Adrenal gland (tissue), 5 donors: ENCODE data around the gene TBCK.

Experiments used
- CTCF ChIP-seq, 6 experiments: fragments of 450-650 bp in 4 of 6; fragments of 200-600 bp in 2 of 6; sonication (generic) in 1 of 6; IDR thresholded peaks; 1 replicate in 5 of 6; 2 replicates in 1 of 6; pipeline versions ENCODE4 v1.5.1 to v1.8.0; 2016 to 2021; ENCODE audit warnings: antibody characterized with exemption in 6 of 6, mild to moderate bottlenecking in 2 of 6, moderate library complexity in 1 of 6
- POLR2A ChIP-seq, 2 donors: fragments of 450-650 bp; IDR thresholded peaks; one replicate each; pipeline ENCODE4 v1.6.1; 2017; ENCODE audit warnings: antibody characterized with exemption in 2 of 2, mild to moderate bottlenecking in 2 of 2, moderate library complexity in 1 of 2
- donor health status: DM: no; HTN: no; CAD: no.

DNA sequence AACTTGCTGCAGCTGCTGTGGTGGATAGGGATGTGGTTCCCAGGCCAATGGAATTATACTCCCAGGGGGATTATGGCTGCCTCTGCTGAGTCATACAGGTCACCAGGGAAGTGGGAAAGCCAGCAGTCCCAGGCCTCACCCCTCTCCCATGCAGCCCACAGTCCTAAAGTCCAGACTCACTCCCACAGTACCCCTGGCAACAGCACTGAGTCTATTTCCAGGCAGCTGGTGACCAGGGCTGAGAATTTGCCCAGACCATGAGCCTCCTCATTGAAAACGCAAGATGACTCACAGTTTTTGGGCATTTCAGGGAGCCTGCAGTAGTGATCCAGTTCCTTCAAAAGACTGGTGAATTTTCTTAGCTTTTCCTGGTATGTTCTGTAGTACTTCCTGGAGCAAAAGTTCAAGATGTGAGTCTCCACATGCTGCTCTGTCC, 283.1 kb downstream of the TBCK start:
- no peak for TF ChIP-seq CTCF (IDR thresholded peaks at IDR 0.05)
- TF ChIP-seq POLR2A (IDR thresholded peaks at IDR 0.05): no peak
